K562 (cell line): ENCODE data around the gene NIPA2. TPM values are rescaled to one million over a fixed set of nuclear protein-coding genes. Genes with fewer than 3 reads are reported as not detected.
A peak's percentile ranks its signal among the peaks of the same experiment; 100 is the strongest.

ENCODE experiments used
- ATAC-seq: fragments of 200-7000 bp; cut with Tn5 transposase; 3 replicates; pipeline ENCODE4 v1.9.1; 2020; ENCODE audit warnings: moderate library complexity
- BruUV-seq: library from RNA; stranded (reverse); fragments of 400-500 nt; replicated peaks from 2 replicates; lab custom pipeline; 2021; lab: Mats Ljungman, UMichigan
- CTCF ChIA-PET: fragments of 300-600 bp; formaldehyde crosslinking; extraction: SDS; loops from one replicate; lab custom pipeline; 2021; ENCODE audit warnings: low intra/inter-chr PET ratio; lab: Yijun Ruan, JAX
- POLR2A ChIA-PET: fragments of 300-600, 350-650 bp; sonication (Branson Sonifier 250); formaldehyde crosslinking; extraction: SDS; loops from one replicate; lab custom pipeline; 2021; ENCODE audit warnings: antibody characterized with exemption, inconsistent platforms; lab: Yijun Ruan, JAX
- DNase-seq, 4 experiments: peaks; one replicate each; pipeline versions ENCODE4 v3.0.0 to v3.0.0-alpha.2; 2011 to 2018; ENCODE audit warnings: low spot score in 3 of 4, mixed read lengths in 3 of 4; ENCODE audit errors: extremely low read depth in 1 of 4
- FAIRE-seq: peaks from 2 replicates; lab custom pipeline; 2011; peaks lifted over from hg19 to GRCh38; lab: Jason Lieb, UNC
- H2AFZ ChIP-seq: 2 replicates; pipeline ENCODE4 v1.6.0; 2011; ENCODE audit warnings: low read depth, low read length, control low read depth, inconsistent platforms
- H3K27ac ChIP-seq: fragments of 200-600 bp; 3 replicates; pipeline ENCODE4 v1.8.0; 2011; ENCODE audit warnings: low read depth, mild to moderate bottlenecking, control low read depth, inconsistent platforms, low read length, moderate library complexity, mixed read lengths; ENCODE audit errors: extremely low read depth
- H3K27me3 ChIP-seq, 2 experiments: fragments of 300-600 bp in 1 of 2; 2 replicates in 1 of 2; 3 replicates in 1 of 2; pipeline versions ENCODE4 v1.6.0 to v1.8.0; 2011; ENCODE audit warnings: inconsistent platforms in 2 of 2, low read length in 2 of 2, mild to moderate bottlenecking in 1 of 2, mixed read lengths in 1 of 2, moderate library complexity in 1 of 2; ENCODE audit not compliant: control insufficient read depth in 2 of 2, insufficient read depth in 2 of 2
- H3K36me3 ChIP-seq: fragments of 300-600 bp; 3 replicates; pipeline ENCODE4 v1.8.0; 2011; ENCODE audit warnings: mild to moderate bottlenecking, low read length, inconsistent platforms; ENCODE audit not compliant: control insufficient read depth, insufficient read depth
- H3K4me1 ChIP-seq, 2 experiments: fragments of 200-600 bp in 1 of 2; replicated peaks in 1 of 2; 2 replicates in 1 of 2; 3 replicates in 1 of 2; pipeline versions ENCODE4 v1.5.1 to v1.8.0; 2011; ENCODE audit warnings: inconsistent platforms in 2 of 2, low read length in 2 of 2, mild to moderate bottlenecking in 1 of 2, mixed read lengths in 1 of 2, moderate library complexity in 1 of 2; ENCODE audit not compliant: control insufficient read depth in 2 of 2, insufficient read depth in 2 of 2
- H3K4me2 ChIP-seq: 2 replicates; pipeline ENCODE4 v1.6.1; 2011; ENCODE audit warnings: low read length, control low read depth, inconsistent platforms, mixed read lengths; ENCODE audit not compliant: insufficient read depth
- H3K4me3 ChIP-seq: fragments of 200-600 bp; sonication (generic), shearing (Covaris generic); 2 replicates; pipeline ENCODE4 v1.5.1; 2016; ENCODE audit warnings: control low read depth, inconsistent platforms
- H3K79me2 ChIP-seq: fragments of 200-600 bp; 3 replicates; pipeline ENCODE4 v1.8.0; 2011; ENCODE audit warnings: low read length, inconsistent platforms; ENCODE audit not compliant: control insufficient read depth, insufficient read depth
- H3K9ac ChIP-seq, 2 experiments: 2 replicates each; pipeline versions ENCODE4 v1.6.0 to v1.6.1; 2011; ENCODE audit warnings: low read depth in 2 of 2, low read length in 2 of 2, control low read depth in 1 of 2, inconsistent platforms in 1 of 2, mild to moderate bottlenecking in 1 of 2, mixed read lengths in 1 of 2; ENCODE audit not compliant: insufficient read depth in 1 of 2
- H3K9me1 ChIP-seq: one replicate; pipeline ENCODE4 v1.6.0; 2011; ENCODE audit warnings: inconsistent platforms, mild to moderate bottlenecking, low read length, moderate library complexity; ENCODE audit not compliant: control insufficient read depth, insufficient read depth
- H3K9me3 ChIP-seq: replicated peaks from 2 replicates; pipeline ENCODE4 v1.5.1; 2011; ENCODE audit warnings: low read depth, low read length, inconsistent platforms; ENCODE audit not compliant: control insufficient read depth, insufficient read depth
- H4K20me1 ChIP-seq: replicated peaks from 2 replicates; pipeline ENCODE4 v1.6.1; 2011; ENCODE audit warnings: low read length, inconsistent platforms, mixed read lengths; ENCODE audit not compliant: control insufficient read depth, insufficient read depth
- KAT8 ChIP-seq: fragments of 450-650 bp; IDR thresholded peaks from 2 replicates; pipeline ENCODE4 v1.6.1; 2016; ENCODE audit warnings: low read depth, mild to moderate bottlenecking
- USF2 ChIP-seq: sonication (generic); formaldehyde crosslinking; IDR thresholded peaks from 2 replicates; pipeline ENCODE4 v1.5.0; 2020; ENCODE audit warnings: missing genetic modification reagents
- WGBS: fragments of 100-300 bp; shearing (Covaris generic); methylation state at CpG from one replicate; pipeline ENCODE4 v1.1.6; 2016; ENCODE audit warnings: low coverage, mixed read lengths; ENCODE audit not compliant: insufficient coverage; ENCODE audit errors: missing lambda C conversion rate; 5-methylcytosine and 5-hydroxymethylcytosine counted together
- in situ Hi-C: fragments of 300-500 bp; cut with MboI; formaldehyde crosslinking; loops from 4 replicates; pipeline ENCODE4 v1.15.0; 2018; ENCODE audit warnings: inconsistent platforms, mixed read lengths
- intact Hi-C: fragments of 100-400 bp; cut with micrococcal nuclease; formaldehyde crosslinking; loops from 2 replicates; pipeline ENCODE4 v1.14.2; 2022
- polyA plus RNA-seq, 8 experiments: library from polyadenylated mRNA; depleted of rRNA in 4 of 8; stranded (reverse) in 5 of 8; unstranded in 3 of 8; fragments of >200 nt; fragmentation: Nextera tagmentation in 2 of 8; fragmentation: Illumina TruSeq in 1 of 8; extraction: Ambion mirVana in 2 of 8; extraction: Trizol in 1 of 8; gene quantifications; 2 replicates each; pipeline versions ENCODE4 v1.2.1 to v1.2.3, GENCODE V29; 2011 to 2014; ENCODE audit warnings: inconsistent platforms in 1 of 8, missing spikeins in 1 of 8
- total RNA-seq, 7 experiments: library from RNA; depleted of rRNA in 6 of 7; stranded (reverse); fragments of >200 nt in 6 of 7; fragmentation: Illumina TruSeq in 2 of 7; extraction: Trizol in 2 of 7; gene quantifications; 2 replicates each; pipeline versions ENCODE4 v1.2.1 to v1.2.3, GENCODE V29; 2011 to 2021; ENCODE audit warnings: low replicate concordance in 1 of 7

NIPA2 gene
- total and polyA plus RNA-seq, 9 of the 15 experiments (the other 6 are each of a cell fraction or from before 2014, with no cell fraction given) = 18.7 to 107 (median 87.3) TPM

- no TSS peak for BruUV-seq
- peaks cover 85% of the 10 kb centered on the region for H3K79me2 ChIP-seq
- peaks cover under 1% of the 10 kb centered on the region; the same call in 1 of the 2 replicates for H3K9me3 ChIP-seq
- no peak for FAIRE-seq
- ChIA-PET CTCF (no interaction called here), POLR2A (interaction anchor here (0.9 to 1.4 kb wide), 2 partner anchors 9 to 17 kb away, joined by 3 to 5 read pairs; no protein-coding TSS in a partner anchor)
- peaks cover 8% of the 10 kb centered on the region for H3K9me1 ChIP-seq
- H3K27ac ChIP-seq = no peak overlapping the region
- intact Hi-C loops (no loop called here), in situ Hi-C loops (no loop called here)
- peak; percentile 19 for ATAC-seq
- peaks cover 5% of the 10 kb centered on the region for H4K20me1 ChIP-seq
- no peak for DNase-seq
- TF ChIP-seq KAT8 = no peak
- peak; percentile 73 for TF ChIP-seq USF2 (CRISPR knock-in tag)
- peak overlapping the region; percentile 18 for H3K4me2 ChIP-seq
- no peaks in the 10 kb centered on the region for H3K27me3 ChIP-seq
- peak overlapping the region in 1 of 2 experiments; percentile 55; a peak in 2 of 4 replicates for H3K9ac ChIP-seq
- H2AFZ ChIP-seq = no peak overlapping the region
- peaks cover 11% of the 10 kb centered on the region; the same call in 2 of the 3 replicates for H3K36me3 ChIP-seq
- peaks cover 16 to 25% of the 10 kb centered on the region in 2 experiments for H3K4me1 ChIP-seq
- H3K4me3 ChIP-seq = no peak overlapping the region
- 71% methylated on average over 16 of the region's 17 CpGs for WGBS
Observed at GRCh38 chr15:22794621-22795167, 43.8 kb upstream of the NIPA2 start.
